B cell (primary cell): ENCODE measurements around the gene ARHGAP26. TPM values are rescaled to one million over a fixed set of nuclear protein-coding genes. Genes with fewer than 3 reads are reported as not detected.

Experiments used
- ATAC-seq: fragments of 200-7000 bp; cut with Tn5 transposase; one replicate; pipeline ENCODE4 v1.10.0; 2021; ENCODE audit warnings: low read depth, mild to moderate bottlenecking, moderate number of reproducible peaks, moderate library complexity
- CTCF ChIA-PET: fragments of 350-600 bp; sonication (Branson Sonifier 250); formaldehyde crosslinking; loops from one replicate; lab custom pipeline; 2021; ENCODE audit warnings: antibody characterized with exemption, inconsistent platforms; lab: Charles Lee
- POLR2A ChIA-PET: fragments of 350-600 bp; sonication (Branson Sonifier 250); formaldehyde crosslinking; loops from one replicate; lab custom pipeline; 2021; ENCODE audit warnings: antibody characterized with exemption; lab: Charles Lee
- DNase-seq: peaks from one replicate; pipeline ENCODE4 v3.0.0; 2013
- H2AFZ ChIP-seq: 2 replicates; pipeline ENCODE4 v1.6.1; 2012; ENCODE audit warnings: mild to moderate bottlenecking, low read depth, low read length; ENCODE audit not compliant: insufficient read depth, poor library complexity, severe bottlenecking
- H3K27ac ChIP-seq, 2 donors: 1 replicate in 1 of 2; 2 replicates in 1 of 2; pipeline ENCODE4 v1.5.1; 2012 to 2013; ENCODE audit warnings: low read length in 2 of 2, mild to moderate bottlenecking in 2 of 2, moderate library complexity in 1 of 2
- H3K27me3 ChIP-seq, 4 experiments: fragments of 200-600 bp in 1 of 4; sonication (generic) in 1 of 4; replicated peaks in 1 of 4; 1 replicate in 2 of 4; 2 replicates in 2 of 4; pipeline versions ENCODE4 v1.6.1 to v1.7.0; 2013 to 2016; ENCODE audit warnings: low read length in 3 of 4, mild to moderate bottlenecking in 2 of 4, mixed read lengths in 1 of 4, moderate library complexity in 1 of 4; ENCODE audit not compliant: insufficient read depth in 4 of 4, control insufficient read depth in 3 of 4; ENCODE audit errors: control extremely low read depth in 1 of 4
- H3K36me3 ChIP-seq, 2 experiments: replicated peaks in 1 of 2; 1 replicate in 1 of 2; 2 replicates in 1 of 2; pipeline versions ENCODE4 v1.6.1 to v1.7.1; 2013; ENCODE audit warnings: low read length in 1 of 2; ENCODE audit not compliant: insufficient read depth in 2 of 2, control insufficient read depth in 1 of 2; ENCODE audit errors: control extremely low read depth in 1 of 2, extremely low read depth in 1 of 2
- H3K4me1 ChIP-seq, 2 donors: fragments of 200-600 bp in 1 of 2; sonication (generic) in 1 of 2; 1 replicate in 1 of 2; 2 replicates in 1 of 2; pipeline versions ENCODE4 v1.5.1 to v1.6.1; 2013 to 2017; ENCODE audit warnings: low read length in 2 of 2; ENCODE audit not compliant: control insufficient read depth in 2 of 2, insufficient read depth in 2 of 2
- H3K4me2 ChIP-seq: replicated peaks from 2 replicates; pipeline ENCODE3; 2012; ENCODE audit warnings: mild to moderate bottlenecking, low read depth, low read length; ENCODE audit not compliant: poor library complexity, severe bottlenecking
- H3K4me3 ChIP-seq, 5 experiments: fragments of 200-600 bp in 1 of 5; sonication (generic) in 1 of 5; 1 replicate in 3 of 5; 2 replicates in 2 of 5; pipeline versions ENCODE4 v1.5.1 to v1.7.0; 2011 to 2016; ENCODE audit warnings: low read length in 4 of 5, mild to moderate bottlenecking in 4 of 5, low read depth in 2 of 5, control low read depth in 1 of 5, moderate library complexity in 1 of 5; ENCODE audit not compliant: insufficient read depth in 1 of 5; ENCODE audit errors: control extremely low read depth in 1 of 5, extremely low read depth in 1 of 5
- H3K79me2 ChIP-seq: fragments of 200-600 bp; sonication (generic); one replicate; pipeline ENCODE4 v1.6.0; 2016; ENCODE audit warnings: low read length; ENCODE audit not compliant: control insufficient read depth, insufficient read depth
- H3K9ac ChIP-seq: fragments of 200-600 bp; sonication (generic); 2 replicates; pipeline ENCODE4 v1.6.1; 2017; ENCODE audit warnings: mild to moderate bottlenecking, low read length, moderate library complexity
- H3K9me3 ChIP-seq, 3 donors: one replicate each; pipeline versions ENCODE4 v1.6.1 to v1.7.1; 2013; ENCODE audit warnings: low read length in 2 of 3; ENCODE audit not compliant: control insufficient read depth in 2 of 3, insufficient read depth in 1 of 3; ENCODE audit errors: control extremely low read depth in 1 of 3
- H4K20me1 ChIP-seq: 2 replicates; pipeline ENCODE4 v1.6.0; 2012; ENCODE audit warnings: mild to moderate bottlenecking, low read length; ENCODE audit not compliant: insufficient read depth, control insufficient read depth, poor library complexity, severe bottlenecking
- H3K27ac Mint-ChIP-seq: one replicate; pipeline ENCODE4 v1.8.0; 2021; ENCODE audit warnings: mixed read lengths
- H3K27me3 Mint-ChIP-seq: one replicate; pipeline ENCODE4 v1.8.0; 2021; ENCODE audit warnings: mixed read lengths
- H3K4me1 Mint-ChIP-seq: one replicate; pipeline ENCODE4 v1.8.0; 2021; ENCODE audit warnings: mixed read lengths
- H3K4me3 Mint-ChIP-seq: one replicate; pipeline ENCODE4 v1.8.0; 2021; ENCODE audit warnings: mixed read lengths
- H3K9me3 Mint-ChIP-seq: one replicate; pipeline ENCODE4 v1.8.0; 2022; ENCODE audit warnings: mixed read lengths; ENCODE audit not compliant: insufficient read depth
- EZH2 ChIP-seq: IDR thresholded peaks from 2 replicates; pipeline ENCODE4 v1.6.1; 2012; ENCODE audit warnings: borderline replicate concordance, low read depth, mild to moderate bottlenecking, moderate library complexity, low read length; ENCODE audit not compliant: insufficient read depth, poor library complexity, severe bottlenecking
- WGBS: methylation state at CpG from one replicate; pipeline ENCODE4 v1.1.5; 2013; ENCODE audit warnings: missing lambda C conversion rate; ENCODE audit not compliant: insufficient coverage; 5-methylcytosine and 5-hydroxymethylcytosine counted together
- intact Hi-C: fragments of 100-400 bp; cut with micrococcal nuclease; formaldehyde crosslinking; loops from one replicate; pipeline ENCODE4 v1.10.0; 2022
- polyA plus RNA-seq: library from polyadenylated mRNA; depleted of rRNA; stranded (reverse); fragments of >200 nt; gene quantifications from 2 replicates; pipeline ENCODE4 v1.2.3, GENCODE V29; 2012
- total RNA-seq, 2 donors: library from RNA; stranded (reverse); fragments of 120-200 nt in 1 of 2; gene quantifications; 1 replicate in 1 of 2; 2 replicates in 1 of 2; pipeline versions ENCODE4 v1.2.3 to v1.2.4, GENCODE V29; 2013 to 2022
- TF ChIP-seq, protein P1 (sequence below): fragments of 200-600 bp; IDR thresholded peaks from one replicate; pipeline ENCODE4 v1.8.0; 2022; ENCODE audit warnings: antibody characterized with exemption, mild to moderate bottlenecking

ARHGAP26 gene
- total and polyA plus RNA-seq, 2 donors (not counting 1 experiment from before 2014, with no cell fraction given): 1.8 to 22.5 TPM

DNA sequence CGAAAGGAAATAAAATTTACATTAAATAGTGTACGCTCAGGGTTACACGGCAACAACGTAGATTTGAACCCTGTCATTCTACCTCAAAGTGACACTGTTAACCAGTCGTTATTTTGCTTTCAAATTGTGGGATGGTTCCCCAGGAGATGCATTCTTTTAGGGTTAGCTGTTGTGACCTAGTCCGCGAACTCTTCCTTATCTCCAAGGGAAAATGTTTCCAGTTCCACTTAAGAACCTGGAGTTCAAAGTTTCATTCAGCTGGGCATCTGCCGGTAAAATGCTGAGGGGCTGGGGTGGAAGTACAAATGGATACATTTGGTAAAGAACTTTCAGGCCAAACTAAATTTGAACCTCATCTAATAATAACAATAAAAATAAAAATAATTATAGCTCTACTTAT lies 368.7 kb downstream of the ARHGAP26 start:
- H4K20me1 ChIP-seq: no peaks in the 10 kb centered on the region
- H3K4me1 ChIP-seq: no peaks in the 10 kb centered on the region
- Mint-ChIP-seq H3K4me1 (no peaks in the 10 kb centered on the region), H3K9me3 (no peaks in the 10 kb centered on the region), H3K4me3 (no peak overlapping the region), H3K27ac (no peak overlapping the region), H3K27me3 (no peaks in the 10 kb centered on the region)
- no peak overlapping the region for H2AFZ ChIP-seq
- no peak overlapping the region for H3K4me3 ChIP-seq
- H3K4me2 ChIP-seq: no peak overlapping the region
- no peak overlapping the region for H3K27ac ChIP-seq
- ChIA-PET CTCF (interaction anchor here (1.0 kb wide), 1 partner anchor 38 kb away, joined by 3 read pairs; no protein-coding TSS in a partner anchor), POLR2A (no interaction called here)
- no peaks in the 10 kb centered on the region for H3K27me3 ChIP-seq
- H3K36me3 ChIP-seq: peaks cover 0 to 3% of the 10 kb centered on the region in 2 experiments
- TF ChIP-seq, protein P1, sequence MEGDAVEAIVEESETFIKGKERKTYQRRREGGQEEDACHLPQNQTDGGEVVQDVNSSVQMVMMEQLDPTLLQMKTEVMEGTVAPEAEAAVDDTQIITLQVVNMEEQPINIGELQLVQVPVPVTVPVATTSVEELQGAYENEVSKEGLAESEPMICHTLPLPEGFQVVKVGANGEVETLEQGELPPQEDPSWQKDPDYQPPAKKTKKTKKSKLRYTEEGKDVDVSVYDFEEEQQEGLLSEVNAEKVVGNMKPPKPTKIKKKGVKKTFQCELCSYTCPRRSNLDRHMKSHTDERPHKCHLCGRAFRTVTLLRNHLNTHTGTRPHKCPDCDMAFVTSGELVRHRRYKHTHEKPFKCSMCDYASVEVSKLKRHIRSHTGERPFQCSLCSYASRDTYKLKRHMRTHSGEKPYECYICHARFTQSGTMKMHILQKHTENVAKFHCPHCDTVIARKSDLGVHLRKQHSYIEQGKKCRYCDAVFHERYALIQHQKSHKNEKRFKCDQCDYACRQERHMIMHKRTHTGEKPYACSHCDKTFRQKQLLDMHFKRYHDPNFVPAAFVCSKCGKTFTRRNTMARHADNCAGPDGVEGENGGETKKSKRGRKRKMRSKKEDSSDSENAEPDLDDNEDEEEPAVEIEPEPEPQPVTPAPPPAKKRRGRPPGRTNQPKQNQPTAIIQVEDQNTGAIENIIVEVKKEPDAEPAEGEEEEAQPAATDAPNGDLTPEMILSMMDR: no peak
- no peak for TF ChIP-seq EZH2
- no peaks in the 10 kb centered on the region for H3K79me2 ChIP-seq
- DNase-seq (no peak), ATAC-seq (no peak)
- no peaks in the 10 kb centered on the region for H3K9me3 ChIP-seq
- intact Hi-C loops: no loop called here
- H3K9ac ChIP-seq: no peak overlapping the region
- 86% methylated on average over 5 of the region's 8 CpGs for WGBS

DNA sequence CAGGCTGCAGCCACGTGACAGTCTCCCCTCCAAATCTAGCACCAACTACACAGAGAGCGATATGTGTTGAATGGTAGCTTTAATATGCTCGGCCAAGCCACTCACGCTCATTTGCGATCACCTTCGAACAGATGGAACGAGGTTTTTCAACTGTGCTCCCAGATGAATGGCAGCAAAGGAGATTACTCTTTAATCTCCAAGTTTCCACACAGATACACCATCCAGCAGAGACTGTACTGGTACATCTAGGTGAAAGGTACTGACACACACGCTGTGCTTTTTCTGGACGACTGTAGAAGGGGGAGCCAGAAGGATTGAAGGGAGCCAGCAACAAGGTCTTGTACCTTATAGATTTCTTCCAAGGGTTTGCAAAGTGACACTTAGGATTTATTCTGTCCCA lies 369.4 kb downstream of the ARHGAP26 start:
- POLR2A ChIA-PET: interaction anchor here (0.7 kb wide), 1 partner anchor 193 kb away, joined by 3 read pairs; no protein-coding TSS in a partner anchor
- Mint-ChIP-seq H3K4me1 (no peaks in the 10 kb centered on the region), H3K27ac (no peak overlapping the region), H3K9me3 (no peaks in the 10 kb centered on the region), H3K27me3 (no peaks in the 10 kb centered on the region), H3K4me3 (no peak overlapping the region)
- H3K27ac ChIP-seq: no peak overlapping the region
- DNase-seq: no peak
- no peak overlapping the region for H3K9ac ChIP-seq
- H2AFZ ChIP-seq: no peak overlapping the region
- TF ChIP-seq, protein P1: no peak
- no peak for TF ChIP-seq EZH2
- no peaks in the 10 kb centered on the region for H3K79me2 ChIP-seq
- no peak overlapping the region for H3K4me3 ChIP-seq
- no peak for ATAC-seq
- WGBS: 98% methylated on average over 5 of the region's 9 CpGs
- no peak overlapping the region for H3K4me2 ChIP-seq
- no peaks in the 10 kb centered on the region for H3K27me3 ChIP-seq
- intact Hi-C loops: no loop called here
- H3K36me3 ChIP-seq: peaks cover 0 to 2% of the 10 kb centered on the region in 2 experiments
- H3K4me1 ChIP-seq: no peaks in the 10 kb centered on the region
- CTCF ChIA-PET: no interaction called here
- no peaks in the 10 kb centered on the region for H3K9me3 ChIP-seq
- H4K20me1 ChIP-seq: no peaks in the 10 kb centered on the region
